Astrocyte (in vitro differentiated cells and primary cell): Measurements from ENCODE around the gene TAAR5.

Experiments used
- CTCF ChIP-seq: IDR thresholded peaks from 2 replicates; pipeline ENCODE4 v1.5.1; 2011; ENCODE audit warnings: low read depth, mild to moderate bottlenecking, inconsistent platforms, low read length, moderate library complexity; ENCODE audit not compliant: insufficient read depth
- EZH2 ChIP-seq: IDR thresholded peaks from 2 replicates; pipeline ENCODE4 v1.6.1; 2012; ENCODE audit warnings: mild to moderate bottlenecking, low read length, inconsistent platforms; ENCODE audit not compliant: insufficient read depth

GRCh38 chr6:132589454-132589853 is at the start of gene TAAR5:
- TF ChIP-seq CTCF: no peak
- TF ChIP-seq EZH2: no peak
